Measurements from ENCODE around the gene AQP12B.

The AQP12B gene

GRCh38 chr2:240711701-240712100 is 29.0 kb upstream of the AQP12B start:
- Histone ChIP-seq H3K36me3 (ENCODE audit: insufficient read depth, insufficient read length, low read length) (no peaks in the 10 kb centered on the region), H3K4me1 (ENCODE audit: insufficient read depth, insufficient read length) (peaks cover 8% of the 10 kb centered on the region), H3K9me3 (ENCODE audit: insufficient read depth, low read length) (no peaks in the 10 kb centered on the region), H3K9ac (ENCODE audit: insufficient read length, low read depth) (no peak overlapping the region), H3K4me3 (ENCODE audit: insufficient read length, low read depth) (no peak overlapping the region), H3K27me3 (ENCODE audit: insufficient read depth, insufficient read length) (no peaks in the 10 kb centered on the region)
- TF ChIP-seq YY1 (IDR thresholded peaks at IDR 0.05; ENCODE audit: insufficient read depth, insufficient read length), result no peak
- TF ChIP-seq SUZ12 (IDR thresholded peaks at IDR 0.05; ENCODE audit: extremely low read depth, insufficient read depth, insufficient read length), result no peak
- no peak for TF ChIP-seq ZNF274 (IDR thresholded peaks at IDR 0.05; ENCODE audit: low read depth, low read length)
- DNase-seq (ENCODE audit: low read depth, low spot score), result no peak

GRCh38 chr2:240711296-240711695 is 28.6 kb upstream of the AQP12B start:
- DNase-seq (ENCODE audit: low read depth, low spot score), result no peak
- no peaks in the 10 kb centered on the region for H3K36me3 ChIP-seq (ENCODE audit: insufficient read depth, insufficient read length, low read length)
- H3K9me3 ChIP-seq (ENCODE audit: insufficient read depth, low read length), result no peaks in the 10 kb centered on the region
- TF ChIP-seq SUZ12 (IDR thresholded peaks at IDR 0.05; ENCODE audit: extremely low read depth, insufficient read depth, insufficient read length) (no peak), ZNF274 (IDR thresholded peaks at IDR 0.05; ENCODE audit: low read depth, low read length) (no peak), YY1 (IDR thresholded peaks at IDR 0.05; ENCODE audit: insufficient read depth, insufficient read length) (no peak)
- no peak overlapping the region for H3K9ac ChIP-seq (ENCODE audit: insufficient read length, low read depth)
- H3K27me3 ChIP-seq (ENCODE audit: insufficient read depth, insufficient read length), result no peaks in the 10 kb centered on the region
- peaks cover 8% of the 10 kb centered on the region for H3K4me1 ChIP-seq (ENCODE audit: insufficient read depth, insufficient read length)
- H3K4me3 ChIP-seq (ENCODE audit: insufficient read length, low read depth), result no peak overlapping the region

GRCh38 chr2:240708457-240708856 is 25.8 kb upstream of the AQP12B start:
- no peak overlapping the region for H3K4me3 ChIP-seq (ENCODE audit: insufficient read length, low read depth)
- no peaks in the 10 kb centered on the region for H3K27me3 ChIP-seq (ENCODE audit: insufficient read depth, insufficient read length)
- TF ChIP-seq ZNF274 (IDR thresholded peaks at IDR 0.05; ENCODE audit: low read depth, low read length) (no peak), YY1 (IDR thresholded peaks at IDR 0.05; ENCODE audit: insufficient read depth, insufficient read length) (no peak), SUZ12 (IDR thresholded peaks at IDR 0.05; ENCODE audit: extremely low read depth, insufficient read depth, insufficient read length) (no peak)
- H3K9me3 ChIP-seq (ENCODE audit: insufficient read depth, low read length), result no peaks in the 10 kb centered on the region
- H3K9ac ChIP-seq (ENCODE audit: insufficient read length, low read depth), result no peak overlapping the region
- no peaks in the 10 kb centered on the region for H3K36me3 ChIP-seq (ENCODE audit: insufficient read depth, insufficient read length, low read length)
- no peak for DNase-seq (ENCODE audit: low read depth, low spot score)
- H3K4me1 ChIP-seq (ENCODE audit: insufficient read depth, insufficient read length), result peaks cover 9% of the 10 kb centered on the region

- Histone ChIP-seq H3K27me3 (ENCODE audit: insufficient read depth, insufficient read length) (no peaks in the 10 kb centered on the region), H3K4me3 (ENCODE audit: insufficient read length, low read depth) (no peak overlapping the region)
- no peak for DNase-seq (ENCODE audit: low read depth, low spot score)
Measured at GRCh38 chr2:240707821-240708220, 25.1 kb upstream of the AQP12B start.

GRCh38 chr2:240707043-240707756 is 24.5 kb upstream of the AQP12B start:
- H3K9me3 ChIP-seq (ENCODE audit: insufficient read depth, low read length), result no peaks in the 10 kb centered on the region
- no peak overlapping the region for H3K4me3 ChIP-seq (ENCODE audit: insufficient read length, low read depth)
- no peaks in the 10 kb centered on the region for H3K27me3 ChIP-seq (ENCODE audit: insufficient read depth, insufficient read length)
- H3K4me1 ChIP-seq (ENCODE audit: insufficient read depth, insufficient read length), result peaks cover 9% of the 10 kb centered on the region
- no peak overlapping the region for H3K9ac ChIP-seq (ENCODE audit: insufficient read length, low read depth)
- TF ChIP-seq YY1 (IDR thresholded peaks at IDR 0.05; ENCODE audit: insufficient read depth, insufficient read length), result no peak
- no peak for TF ChIP-seq SUZ12 (IDR thresholded peaks at IDR 0.05; ENCODE audit: extremely low read depth, insufficient read depth, insufficient read length)
- no peak for DNase-seq (ENCODE audit: low read depth, low spot score)
- H3K36me3 ChIP-seq (ENCODE audit: insufficient read depth, insufficient read length, low read length), result no peaks in the 10 kb centered on the region

More at GRCh38 chr2:240707821-240708220, 25.1 kb upstream of the AQP12B start:
- Histone ChIP-seq H3K4me1 (ENCODE audit: insufficient read depth, insufficient read length) (peaks cover 9% of the 10 kb centered on the region), H3K36me3 (ENCODE audit: insufficient read depth, insufficient read length, low read length) (no peaks in the 10 kb centered on the region), H3K9me3 (ENCODE audit: insufficient read depth, low read length) (no peaks in the 10 kb centered on the region), H3K9ac (ENCODE audit: insufficient read length, low read depth) (no peak overlapping the region)
- no peak for TF ChIP-seq YY1 (IDR thresholded peaks at IDR 0.05; ENCODE audit: insufficient read depth, insufficient read length)
- no peak for TF ChIP-seq ZNF274 (IDR thresholded peaks at IDR 0.05; ENCODE audit: low read depth, low read length)
- TF ChIP-seq SUZ12 (IDR thresholded peaks at IDR 0.05; ENCODE audit: extremely low read depth, insufficient read depth, insufficient read length), result no peak

GRCh38 chr2:240705204-240705791 is 22.6 kb upstream of the AQP12B start:
- H3K4me1 ChIP-seq (ENCODE audit: insufficient read depth, insufficient read length), result peaks cover 5% of the 10 kb centered on the region
- H3K27me3 ChIP-seq (ENCODE audit: insufficient read depth, insufficient read length), result no peaks in the 10 kb centered on the region
- H3K9ac ChIP-seq (ENCODE audit: insufficient read length, low read depth), result no peak overlapping the region
- H3K4me3 ChIP-seq (ENCODE audit: insufficient read length, low read depth), result no peak overlapping the region
- TF ChIP-seq ZNF274 (IDR thresholded peaks at IDR 0.05; ENCODE audit: low read depth, low read length) (no peak), YY1 (IDR thresholded peaks at IDR 0.05; ENCODE audit: insufficient read depth, insufficient read length) (no peak), SUZ12 (IDR thresholded peaks at IDR 0.05; ENCODE audit: extremely low read depth, insufficient read depth, insufficient read length) (no peak)
- H3K9me3 ChIP-seq (ENCODE audit: insufficient read depth, low read length), result no peaks in the 10 kb centered on the region
- no peak for DNase-seq (ENCODE audit: low read depth, low spot score)
- H3K36me3 ChIP-seq (ENCODE audit: insufficient read depth, insufficient read length, low read length), result no peaks in the 10 kb centered on the region

- Histone ChIP-seq H3K9me3 (ENCODE audit: insufficient read depth, low read length) (no peaks in the 10 kb centered on the region), H3K9ac (ENCODE audit: insufficient read length, low read depth) (no peak overlapping the region), H3K36me3 (ENCODE audit: insufficient read depth, insufficient read length, low read length) (no peaks in the 10 kb centered on the region), H3K27me3 (ENCODE audit: insufficient read depth, insufficient read length) (no peaks in the 10 kb centered on the region), H3K4me1 (ENCODE audit: insufficient read depth, insufficient read length) (peaks cover 5% of the 10 kb centered on the region), H3K4me3 (ENCODE audit: insufficient read length, low read depth) (no peak overlapping the region)
- TF ChIP-seq SUZ12 (IDR thresholded peaks at IDR 0.05; ENCODE audit: extremely low read depth, insufficient read depth, insufficient read length) (no peak), ZNF274 (IDR thresholded peaks at IDR 0.05; ENCODE audit: low read depth, low read length) (no peak), YY1 (IDR thresholded peaks at IDR 0.05; ENCODE audit: insufficient read depth, insufficient read length) (no peak)
- DNase-seq (ENCODE audit: low read depth, low spot score), result no peak
Measured at GRCh38 chr2:240704651-240705050, 22.0 kb upstream of the AQP12B start.
